ENCODE measurements around the gene BCO2. TPM values are rescaled to one million over a fixed set of nuclear protein-coding genes. Genes with fewer than 3 reads are reported as not detected.
"Not testable (repeated sequence)": the region's sequence is repeated elsewhere in the genome, so short reads cannot be mapped to it uniquely, and the experiment has no call there.

BCO2 gene
- total RNA-seq, 2 donors from 2014 or later, result 1.7 to 6.0 TPM

- no peak for DNase-seq
- H3K4me1 ChIP-seq, result no peaks in the 10 kb centered on the region
- H3K4me3 ChIP-seq, result no peak overlapping the region
- no peaks in the 10 kb centered on the region for H3K27me3 ChIP-seq
- intact Hi-C loops (cut with DNase I), result no loop called here
- H3K36me3 ChIP-seq, result no peaks in the 10 kb centered on the region
- no peak overlapping the region for H3K9ac ChIP-seq (ENCODE audit: low read depth in 2 of 2, low read length in 2 of 2)
- no peak for TF ChIP-seq CTCF (IDR thresholded peaks at IDR 0.05)
- H3K9me3 ChIP-seq, result no peaks in the 10 kb centered on the region
- no peak overlapping the region for H3K27ac ChIP-seq
Measured at GRCh38 chr11:112196519-112197087, 21.3 kb downstream of the BCO2 start.

- H3K27ac ChIP-seq; H3K36me3 ChIP-seq; intact Hi-C loops (cut with DNase I); DNase-seq; H3K9me3 ChIP-seq; H3K4me1 ChIP-seq; H3K4me3 ChIP-seq; H3K9ac ChIP-seq (ENCODE audit: low read depth in 2 of 2, low read length in 2 of 2); H3K27me3 ChIP-seq: not testable (repeated sequence)
Measured at GRCh38 chr11:112199101-112199500, 23.8 kb downstream of the BCO2 start.

- intact Hi-C loops (cut with DNase I), result no loop called here
- no peak for DNase-seq
- H3K4me3 ChIP-seq, result no peak overlapping the region
- H3K27ac ChIP-seq, result no peak overlapping the region
- H3K9me3 ChIP-seq, result no peaks in the 10 kb centered on the region
- no peaks in the 10 kb centered on the region for H3K4me1 ChIP-seq
- H3K27me3 ChIP-seq, result no peaks in the 10 kb centered on the region
- H3K9ac ChIP-seq (ENCODE audit: low read depth in 2 of 2, low read length in 2 of 2), result no peak overlapping the region
- H3K36me3 ChIP-seq, result no peaks in the 10 kb centered on the region
- TF ChIP-seq CTCF (IDR thresholded peaks at IDR 0.05), result no peak
Measured at GRCh38 chr11:112200252-112200651, 24.9 kb downstream of the BCO2 start.

- Histone ChIP-seq H3K36me3 (no peaks in the 10 kb centered on the region), H3K27ac (no peak overlapping the region), H3K4me1 (no peaks in the 10 kb centered on the region), H3K27me3 (no peaks in the 10 kb centered on the region), H3K9me3 (no peaks in the 10 kb centered on the region), H3K9ac (ENCODE audit: low read depth in 2 of 2, low read length in 2 of 2) (no peak overlapping the region), H3K4me3 (no peak overlapping the region)
- no peak for DNase-seq
- TF ChIP-seq CTCF (IDR thresholded peaks at IDR 0.05), result no peak
- intact Hi-C loops (cut with DNase I), result no loop called here
Measured at GRCh38 chr11:112206071-112206470, 30.8 kb downstream of the BCO2 start.

- Histone ChIP-seq H3K27me3 (no peaks in the 10 kb centered on the region), H3K27ac (no peak overlapping the region), H3K9ac (ENCODE audit: low read depth in 2 of 2, low read length in 2 of 2) (no peak overlapping the region), H3K9me3 (no peaks in the 10 kb centered on the region), H3K36me3 (no peaks in the 10 kb centered on the region), H3K4me3 (no peak overlapping the region), H3K4me1 (no peaks in the 10 kb centered on the region)
- intact Hi-C loops (cut with DNase I), result loop anchor here (10.0 kb wide), 1 partner anchor 904 kb away; no protein-coding TSS in a partner anchor
- DNase-seq, result no peak
- TF ChIP-seq CTCF (IDR thresholded peaks at IDR 0.05), result no peak
Measured at GRCh38 chr11:112210890-112211289, 35.6 kb downstream of the BCO2 start.

- DNase-seq, result no peak
- Histone ChIP-seq H3K9ac (ENCODE audit: low read depth in 2 of 2, low read length in 2 of 2) (no peak overlapping the region), H3K4me3 (no peak overlapping the region), H3K27ac (no peak overlapping the region), H3K4me1 (no peaks in the 10 kb centered on the region), H3K36me3 (no peaks in the 10 kb centered on the region), H3K27me3 (no peaks in the 10 kb centered on the region), H3K9me3 (no peaks in the 10 kb centered on the region)
- TF ChIP-seq CTCF (IDR thresholded peaks at IDR 0.05), result no peak
- intact Hi-C loops (cut with DNase I), result loop anchor here (10.0 kb wide), 1 partner anchor 903 kb away; no protein-coding TSS in a partner anchor
Measured at GRCh38 chr11:112211536-112211935, 36.2 kb downstream of the BCO2 start.

Data from colonic mucosa (tissue), 4 donors.